AG10803 (cell line): ENCODE measurements around the gene KCNIP4.

Experiments
- DNase-seq: peaks from one replicate; pipeline ENCODE4 v3.0.0; 2010; ENCODE audit warnings: low read depth
- H3K4me3 ChIP-seq: 2 replicates; pipeline ENCODE4 v1.5.1; 2011; ENCODE audit warnings: mild to moderate bottlenecking, low read length, control low read depth
- TF ChIP-seq, protein P1 (sequence below): conservative IDR thresholded peaks from 2 replicates; pipeline ENCODE4 v1.5.1; 2011; ENCODE audit warnings: mild to moderate bottlenecking, low read length, control low read depth, inconsistent platforms

KCNIP4 gene

DNA sequence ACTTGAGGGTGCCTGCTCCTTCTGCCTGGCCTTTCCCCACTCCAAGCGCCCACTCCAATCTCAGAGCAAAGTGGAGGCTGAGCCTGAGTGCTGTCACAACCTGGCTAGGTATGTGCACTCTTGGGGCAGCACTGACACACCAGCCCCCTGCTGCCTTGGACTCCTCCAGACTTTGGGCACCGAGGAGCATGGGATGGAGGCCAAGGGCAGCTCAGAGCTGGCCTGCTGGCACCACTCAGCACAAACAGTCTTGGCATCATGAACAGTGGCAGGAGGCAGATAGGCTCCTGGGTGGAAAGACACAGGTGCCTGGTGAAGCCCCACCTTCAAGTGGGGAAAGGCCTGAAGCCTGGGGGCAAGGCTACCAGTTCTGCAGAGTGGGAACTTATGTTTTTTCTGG lies 91.8 kb downstream of the KCNIP4 start:
- DNase-seq = no peak
- no peak overlapping the region for H3K4me3 ChIP-seq
- TF ChIP-seq, protein P1, sequence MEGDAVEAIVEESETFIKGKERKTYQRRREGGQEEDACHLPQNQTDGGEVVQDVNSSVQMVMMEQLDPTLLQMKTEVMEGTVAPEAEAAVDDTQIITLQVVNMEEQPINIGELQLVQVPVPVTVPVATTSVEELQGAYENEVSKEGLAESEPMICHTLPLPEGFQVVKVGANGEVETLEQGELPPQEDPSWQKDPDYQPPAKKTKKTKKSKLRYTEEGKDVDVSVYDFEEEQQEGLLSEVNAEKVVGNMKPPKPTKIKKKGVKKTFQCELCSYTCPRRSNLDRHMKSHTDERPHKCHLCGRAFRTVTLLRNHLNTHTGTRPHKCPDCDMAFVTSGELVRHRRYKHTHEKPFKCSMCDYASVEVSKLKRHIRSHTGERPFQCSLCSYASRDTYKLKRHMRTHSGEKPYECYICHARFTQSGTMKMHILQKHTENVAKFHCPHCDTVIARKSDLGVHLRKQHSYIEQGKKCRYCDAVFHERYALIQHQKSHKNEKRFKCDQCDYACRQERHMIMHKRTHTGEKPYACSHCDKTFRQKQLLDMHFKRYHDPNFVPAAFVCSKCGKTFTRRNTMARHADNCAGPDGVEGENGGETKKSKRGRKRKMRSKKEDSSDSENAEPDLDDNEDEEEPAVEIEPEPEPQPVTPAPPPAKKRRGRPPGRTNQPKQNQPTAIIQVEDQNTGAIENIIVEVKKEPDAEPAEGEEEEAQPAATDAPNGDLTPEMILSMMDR = no peak

DNA sequence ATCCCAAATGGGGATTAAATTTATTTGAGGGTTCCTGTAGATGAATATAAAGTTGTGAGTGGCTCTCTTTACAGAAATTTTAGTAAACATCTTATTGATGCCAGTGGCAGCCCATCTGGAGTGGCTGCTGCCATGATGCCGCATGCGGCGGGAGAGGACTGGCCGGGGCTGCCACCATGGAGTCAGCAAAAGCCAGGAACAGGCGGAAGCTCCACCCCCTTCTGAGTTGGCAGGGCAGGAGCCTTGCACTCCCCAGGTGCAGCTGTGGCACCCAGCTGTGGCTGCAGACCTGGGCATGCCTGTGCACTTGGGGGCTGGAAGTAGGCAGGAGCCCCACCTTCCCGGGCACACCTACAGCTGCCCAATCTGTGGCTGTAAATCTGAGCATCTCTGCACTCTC lies 92.3 kb downstream of the KCNIP4 start:
- TF ChIP-seq, protein P1 = no peak
- DNase-seq = no peak
- no peak overlapping the region for H3K4me3 ChIP-seq

DNA sequence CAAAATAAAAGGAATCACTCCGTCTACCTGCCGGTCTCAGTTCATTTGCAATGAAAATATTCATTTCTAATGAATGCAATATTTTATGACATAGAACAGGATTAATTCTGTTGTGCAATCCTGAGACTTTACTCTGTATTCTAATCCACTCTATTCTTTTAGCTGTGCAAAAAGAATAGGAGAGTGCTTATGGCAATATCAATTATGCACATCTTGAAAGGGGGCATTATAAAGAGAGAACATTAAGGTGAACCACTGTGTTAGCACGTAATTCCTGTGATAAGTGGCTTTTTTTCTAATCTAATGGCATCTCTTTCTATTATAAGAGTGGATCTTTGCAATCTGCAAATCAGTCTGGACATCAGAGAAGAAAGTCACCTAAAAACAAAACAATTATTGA lies 99.5 kb downstream of the KCNIP4 start:
- no peak for DNase-seq
- TF ChIP-seq, protein P1 = no peak
- H3K4me3 ChIP-seq = no peak overlapping the region

DNA sequence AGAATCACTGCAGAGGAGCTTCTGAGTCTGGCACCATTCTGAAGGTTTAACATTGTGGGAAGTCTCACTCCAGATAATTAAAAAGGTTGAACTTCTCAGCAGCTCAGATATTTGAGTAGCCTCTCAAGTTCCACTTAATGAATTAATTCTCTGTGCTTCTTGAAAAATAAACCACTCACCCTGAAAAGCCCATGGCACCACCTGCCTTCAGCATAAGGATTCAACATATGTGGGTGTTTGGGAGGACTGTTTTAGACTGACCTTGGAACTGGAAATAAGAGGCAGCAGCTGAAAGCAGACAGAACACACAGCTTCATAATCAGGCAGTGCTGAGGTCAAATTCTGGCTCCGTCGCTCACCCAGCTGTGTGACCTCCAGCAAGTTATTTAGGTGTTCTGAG lies 100.6 kb downstream of the KCNIP4 start:
- no peak for DNase-seq
- H3K4me3 ChIP-seq = no peak overlapping the region
- TF ChIP-seq, protein P1 = no peak

- no peak overlapping the region for H3K4me3 ChIP-seq
- TF ChIP-seq, protein P1 = no peak
- DNase-seq = peak; percentile 25
These were observed 102.9 kb downstream of the KCNIP4 start for GRCh38 chr4:21845663-21846062.

DNA sequence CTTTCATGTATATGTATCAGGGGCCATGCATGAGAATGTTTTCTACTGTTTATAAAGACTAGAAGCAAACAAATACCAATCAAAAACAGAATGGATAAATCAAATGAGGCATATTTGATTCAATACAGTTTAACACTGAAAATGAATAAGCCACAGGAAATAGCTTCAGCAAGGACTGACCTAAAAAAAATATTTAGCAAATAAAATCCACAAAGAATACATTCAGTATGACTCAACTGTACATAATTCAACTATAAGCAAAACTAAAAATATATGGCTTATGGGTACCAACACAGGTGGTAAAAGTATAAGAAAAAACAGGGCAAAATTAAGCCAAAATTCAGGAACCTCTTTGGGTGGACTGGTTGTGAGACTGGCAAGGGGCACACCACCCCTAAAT lies 112.9 kb downstream of the KCNIP4 start:
- no peak for DNase-seq
- no peak overlapping the region for H3K4me3 ChIP-seq
- TF ChIP-seq, protein P1 = no peak

DNA sequence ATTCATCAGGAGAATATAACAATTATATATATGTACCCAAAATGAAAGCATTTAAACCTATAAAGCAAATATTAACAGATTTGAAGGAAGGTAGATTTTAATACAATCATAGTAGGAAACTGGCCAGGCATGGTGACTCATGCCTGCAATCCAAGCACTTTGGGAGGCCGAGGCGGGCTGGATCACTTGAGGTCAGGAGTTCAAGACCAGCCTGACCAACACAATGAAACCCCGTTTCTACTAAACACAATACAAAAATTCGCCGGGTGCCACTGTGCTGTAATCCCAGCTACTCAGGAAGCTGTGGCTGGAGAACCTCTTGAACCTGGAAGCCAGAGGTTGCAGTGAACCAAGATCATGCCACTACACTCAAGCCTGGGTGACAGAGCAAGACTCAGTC lies 118.3 kb downstream of the KCNIP4 start:
- TF ChIP-seq, protein P1 = no peak
- no peak for DNase-seq
- no peak overlapping the region for H3K4me3 ChIP-seq
